ENCODE measurements around the gene DLL4.
A peak's percentile ranks its signal among the peaks of the same experiment; 100 is the strongest.
"Not testable (repeated sequence)": the region's sequence is repeated elsewhere in the genome, so short reads cannot be mapped to it uniquely, and the experiment has no call there.

DLL4 gene

GRCh38 chr15:40943764-40944365 lies 14.7 kb downstream of the DLL4 start:
- DNase-seq, result no peak

DNA sequence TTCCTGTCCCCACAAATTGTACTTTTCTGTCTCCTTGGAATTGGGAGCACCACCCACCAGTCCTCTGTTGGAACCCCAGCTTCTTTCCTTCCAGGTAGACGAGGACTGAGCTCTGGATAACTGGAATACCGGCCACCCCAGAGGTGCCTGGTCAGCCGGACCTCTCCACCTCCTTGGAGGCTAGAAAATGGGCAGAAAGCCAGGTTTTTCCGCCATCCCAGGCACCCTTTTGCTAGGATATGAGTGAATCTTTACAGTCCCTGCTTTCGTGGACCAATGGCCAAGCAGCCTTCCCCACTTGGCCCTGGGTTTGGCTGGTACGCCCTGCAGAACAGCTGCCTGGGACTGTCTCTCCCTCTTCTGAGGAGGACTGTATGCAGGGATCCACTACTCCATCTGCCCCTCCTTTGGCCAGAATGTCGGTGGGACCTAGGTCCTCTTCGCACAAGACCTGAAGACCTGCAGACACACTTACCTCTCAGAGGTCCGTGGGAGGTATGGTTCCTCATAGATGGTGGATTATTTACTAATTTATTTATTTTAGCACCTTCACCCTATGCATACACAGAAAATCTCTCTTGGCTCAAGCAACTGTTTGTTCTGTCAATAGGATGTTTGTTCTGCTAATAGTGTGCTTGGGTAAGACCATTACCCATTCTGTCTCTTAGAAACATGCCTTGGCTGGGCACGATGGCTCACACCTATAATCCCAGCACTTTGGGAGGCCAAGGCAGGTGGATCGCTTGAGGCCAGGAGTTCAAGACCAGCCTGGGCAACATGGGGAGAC lies 15.6 kb downstream of the DLL4 start:
- no peak for DNase-seq

- DNase-seq, result no peak
Measured at GRCh38 chr15:40948706-40949473, 19.8 kb downstream of the DLL4 start.

GRCh38 chr15:40949756-40950207 lies 20.6 kb downstream of the DLL4 start:
- no peak for DNase-seq

- DNase-seq, result no peak
Measured at GRCh38 chr15:40951764-40952163, 22.6 kb downstream of the DLL4 start.

- DNase-seq, result no peak
Measured at GRCh38 chr15:40952301-40952900, 23.3 kb downstream of the DLL4 start.

DNA sequence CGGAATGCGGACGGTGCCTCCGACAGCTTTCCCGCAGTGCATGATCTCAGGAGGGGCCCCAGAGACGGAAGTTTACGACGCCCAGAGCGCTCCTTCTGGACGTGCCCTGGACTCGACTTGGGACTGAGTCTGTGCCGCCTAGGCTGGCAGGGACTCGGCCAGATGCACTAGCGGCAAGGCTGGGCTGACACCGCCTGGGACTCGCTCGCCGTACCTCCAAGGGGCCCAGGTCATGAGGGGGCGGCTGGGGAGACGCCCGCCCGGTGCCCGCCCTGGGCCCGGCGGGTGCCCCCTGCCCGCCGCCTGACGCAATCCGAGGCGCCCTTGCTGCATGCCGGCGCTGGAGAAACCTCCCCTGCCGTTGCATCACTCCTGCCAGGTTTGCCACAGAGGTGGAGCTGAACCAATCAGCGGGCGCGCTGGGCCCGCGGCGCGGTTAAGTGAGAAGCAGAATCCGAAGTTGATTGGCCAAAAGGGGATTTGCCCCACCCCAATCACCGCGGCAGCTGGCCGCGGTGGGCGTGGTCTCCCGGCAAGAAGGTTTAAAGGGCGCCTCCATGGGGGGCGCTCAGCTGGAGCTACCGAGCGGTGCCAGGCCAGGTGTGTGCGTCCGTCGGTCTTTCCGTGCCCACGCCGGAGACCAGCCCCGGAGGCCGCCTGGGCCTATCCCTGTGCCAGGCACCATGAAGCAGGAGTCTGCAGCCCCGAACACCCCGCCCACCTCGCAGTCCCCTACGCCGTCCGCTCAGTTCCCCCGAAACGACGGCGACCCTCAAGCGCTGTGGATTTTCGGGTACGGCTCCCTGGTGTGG lies 24.0 kb downstream of the DLL4 start, which contains the start of gene CHAC1:
CHAC1 (plus strand) TSS at position 571 of the 812 bp plus-strand sequence; CDS start at position 684, 113 bp downstream.
- peak; percentile 86 for DNase-seq

DNA sequence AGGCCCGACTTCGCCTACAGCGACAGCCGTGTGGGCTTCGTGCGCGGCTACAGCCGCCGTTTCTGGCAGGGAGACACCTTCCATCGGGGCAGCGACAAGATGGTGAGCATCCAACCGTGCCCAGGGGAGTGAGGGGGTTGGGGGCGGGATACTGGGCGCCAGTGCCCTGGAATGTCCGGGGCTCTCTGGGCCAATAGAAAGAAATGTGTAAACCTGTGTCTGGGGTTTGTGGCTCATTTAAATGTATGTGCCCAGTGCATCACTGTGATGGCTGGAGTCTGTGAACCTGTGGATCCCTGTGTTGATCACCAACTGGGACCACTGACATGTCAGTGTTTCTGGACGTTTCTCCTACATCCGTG lies 24.6 kb downstream of the DLL4 start:
- DNase-seq, result no peak

DNA sequence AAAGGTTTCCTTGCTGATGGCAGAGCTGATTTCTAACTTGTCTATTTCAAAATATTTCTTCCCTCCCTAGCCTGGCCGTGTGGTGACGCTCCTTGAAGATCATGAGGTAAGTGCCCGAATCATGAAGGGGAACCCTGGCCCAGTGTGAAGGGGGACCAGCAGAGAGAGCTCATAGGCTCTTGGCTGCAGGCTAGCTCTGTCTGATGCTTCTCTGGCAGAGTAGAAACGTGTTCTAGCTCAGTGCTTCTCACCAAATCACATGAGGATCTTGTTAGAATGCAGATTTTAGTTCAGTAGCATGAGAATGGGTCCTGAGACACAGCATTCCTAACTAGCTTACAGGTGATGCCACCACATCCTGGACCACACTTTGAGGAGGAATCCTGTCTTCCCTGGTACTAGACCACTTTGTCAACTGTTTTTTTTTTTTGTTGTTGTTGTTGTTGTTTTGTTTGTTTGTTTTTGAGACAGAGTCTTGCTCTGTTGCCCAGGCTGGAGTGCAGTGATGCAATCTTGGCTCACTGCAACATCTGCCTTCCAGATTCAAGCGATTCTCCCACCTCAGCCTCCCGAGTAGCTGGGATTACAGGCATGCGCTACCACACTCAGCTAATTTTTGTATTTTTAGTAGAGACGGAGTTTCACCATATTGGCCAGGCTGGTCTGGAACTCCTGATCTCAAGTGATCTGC lies 25.2 kb downstream of the DLL4 start:
- not testable (repeated sequence) for DNase-seq

DNA sequence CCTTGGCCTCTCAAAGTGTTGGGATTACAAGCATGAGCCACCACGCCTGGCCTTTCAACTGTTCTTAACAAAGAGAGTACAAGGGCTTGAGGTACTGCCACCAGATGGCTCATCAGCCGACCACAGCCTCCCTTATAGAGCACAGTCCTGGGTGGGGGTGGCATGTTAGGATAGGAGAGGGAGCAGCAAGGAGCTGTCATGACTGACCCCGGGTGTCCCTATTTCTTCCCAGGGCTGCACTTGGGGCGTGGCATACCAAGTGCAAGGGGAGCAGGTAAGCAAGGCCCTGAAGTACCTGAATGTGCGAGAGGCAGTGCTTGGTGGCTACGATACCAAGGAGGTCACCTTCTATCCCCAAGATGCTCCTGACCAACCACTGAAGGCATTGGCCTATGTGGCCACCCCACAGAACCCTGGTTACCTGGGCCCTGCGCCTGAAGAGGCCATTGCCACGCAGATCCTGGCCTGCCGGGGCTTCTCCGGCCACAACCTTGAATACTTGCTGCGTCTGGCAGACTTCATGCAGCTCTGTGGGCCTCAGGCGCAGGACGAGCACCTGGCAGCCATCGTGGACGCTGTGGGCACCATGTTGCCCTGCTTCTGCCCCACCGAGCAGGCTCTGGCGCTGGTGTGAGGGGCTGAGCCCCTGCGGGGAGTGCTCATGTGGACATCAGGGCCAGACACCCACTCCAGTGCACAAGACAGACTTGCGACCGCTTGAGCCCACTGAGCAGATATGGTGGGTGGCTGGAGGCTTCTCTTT lies 26.2 kb downstream of the DLL4 start:
- no peak for DNase-seq

- DNase-seq, result no peak
Measured at GRCh38 chr15:40955930-40956540, 26.9 kb downstream of the DLL4 start.

GRCh38 chr15:40956541-40956982 lies 27.4 kb downstream of the DLL4 start:
- no peak for DNase-seq

DNA sequence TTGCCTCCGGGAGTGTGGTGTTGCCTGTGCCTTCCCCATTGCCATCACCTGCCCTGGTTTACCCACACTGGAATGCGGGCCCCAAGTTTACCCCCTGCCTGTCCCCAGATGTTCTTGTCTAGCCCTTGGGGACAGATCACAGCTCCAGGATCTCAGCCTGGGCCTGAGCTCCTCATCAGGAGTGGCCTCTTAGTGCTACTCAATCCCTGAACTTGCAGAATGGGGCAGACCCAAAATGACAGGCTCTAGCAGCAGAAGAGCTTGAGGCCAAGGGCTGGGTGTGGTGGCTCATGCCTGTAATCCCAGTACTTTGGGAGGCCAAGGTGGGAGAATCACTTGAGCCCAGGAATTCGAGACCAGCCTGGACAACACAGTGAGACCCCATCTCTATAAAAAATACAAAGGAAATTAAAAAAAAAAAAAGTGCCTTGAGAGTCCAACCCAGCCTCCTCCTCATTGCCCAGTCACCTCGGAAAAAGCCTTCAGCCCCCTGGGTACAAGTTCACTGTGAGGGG lies 28.0 kb downstream of the DLL4 start:
- DNase-seq, result no peak

- DNase-seq, result peak; percentile 47
Measured at GRCh38 chr15:40957581-40958051, 28.5 kb downstream of the DLL4 start.

DNA sequence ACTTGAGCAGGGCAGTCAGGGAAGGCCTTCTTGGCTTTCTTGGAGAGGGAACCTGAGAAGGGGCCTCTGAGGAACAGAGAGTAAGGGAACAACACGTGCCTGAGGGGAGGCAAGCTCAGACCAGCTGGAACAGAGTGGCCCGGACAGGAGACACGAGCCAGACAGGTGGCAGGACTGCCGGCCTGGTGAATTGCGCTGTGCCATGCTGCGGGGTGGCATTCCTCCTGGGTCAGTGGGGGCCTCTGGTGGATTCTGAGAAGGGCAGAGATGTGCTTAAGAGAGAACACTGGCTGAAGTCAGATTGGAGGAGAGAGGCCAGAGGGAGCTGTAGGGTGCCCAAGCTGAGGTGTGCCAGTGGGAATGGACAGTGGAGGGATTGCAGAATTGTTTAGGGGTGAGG lies 29.0 kb downstream of the DLL4 start:
- no peak for DNase-seq

DNA sequence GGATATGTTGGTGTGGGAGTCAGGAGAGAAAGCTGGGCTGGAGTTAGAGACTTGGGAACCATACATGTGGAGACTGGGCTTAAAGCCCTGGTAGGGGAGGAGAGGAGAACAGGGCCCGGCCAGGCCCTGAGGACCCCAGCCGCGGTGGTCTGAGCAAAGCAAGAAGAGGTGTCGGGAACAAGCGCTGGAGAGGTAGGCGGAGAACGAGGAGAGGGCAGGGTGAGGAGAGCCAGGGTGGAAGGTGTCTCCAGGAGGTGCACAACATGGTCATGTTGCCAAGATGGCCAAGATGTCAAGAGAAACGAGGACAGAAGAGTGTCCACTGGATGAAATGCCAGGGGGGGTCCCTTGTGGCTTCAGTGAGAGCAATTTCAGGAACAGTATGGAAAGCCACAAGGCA lies 29.6 kb downstream of the DLL4 start:
- DNase-seq, result no peak

- DNase-seq, result no peak
Measured at GRCh38 chr15:40959331-40960141, 30.4 kb downstream of the DLL4 start.

DNA sequence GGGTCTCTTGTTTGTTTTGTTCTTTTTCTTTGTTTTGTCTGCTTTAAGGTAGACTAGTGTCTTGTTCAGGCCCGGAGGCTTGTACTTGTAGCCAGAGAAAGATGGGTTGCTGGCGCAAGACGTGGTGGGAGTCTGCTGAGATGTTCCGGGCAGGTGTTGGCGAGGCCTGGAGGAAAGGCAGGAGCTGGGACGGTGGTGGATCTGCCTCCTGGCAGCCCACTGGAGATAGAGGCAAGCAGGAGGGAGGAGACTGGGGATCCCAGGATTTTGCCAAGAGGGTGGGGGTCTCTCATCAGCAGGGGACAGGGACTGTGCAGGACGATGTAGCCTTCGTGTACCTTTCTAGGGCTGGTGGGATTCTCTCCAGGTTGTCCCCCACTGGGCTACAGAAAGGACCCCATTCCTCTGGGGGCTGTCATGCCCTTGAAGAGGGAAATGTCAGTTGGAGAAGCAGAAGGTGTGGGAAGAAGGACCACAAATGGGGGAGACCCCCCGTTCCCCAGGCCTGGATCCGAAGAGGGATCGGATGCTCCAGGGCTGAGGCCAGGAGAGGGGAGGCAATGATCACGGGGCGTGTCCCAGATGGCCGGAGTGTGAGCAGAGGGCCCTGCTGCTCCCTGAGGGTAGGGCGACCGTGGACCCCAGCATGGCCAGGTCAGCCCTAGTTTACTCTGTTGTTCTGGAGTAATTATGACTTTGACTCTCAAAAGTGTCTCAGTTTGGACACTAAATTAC lies 31.2 kb downstream of the DLL4 start:
- DNase-seq, result no peak

Measured in NCI-H524 treated with DMSO at 0.1 percent for 48 hours (cell line).